RWPE1 (cell line): ENCODE measurements around the gene GOLGA1.

Source experiments
- CTCF ChIA-PET: fragments of 350-600 bp; sonication (Branson Sonifier 250); formaldehyde crosslinking; extraction: SDS; loops from one replicate; lab custom pipeline; 2021; lab: Yijun Ruan, JAX
- POLR2A ChIA-PET: fragments of 400-600 bp; formaldehyde crosslinking; extraction: SDS; loops from one replicate; lab custom pipeline; 2020; ENCODE audit warnings: antibody characterized with exemption; ENCODE audit not compliant: low non-redundant PET; lab: Yijun Ruan, JAX
- DNase-seq: peaks from one replicate; pipeline ENCODE4 v3.0.0; 2012; ENCODE audit warnings: low spot score
- H3K27ac ChIP-seq: fragments of 450-650 bp; 2 replicates; pipeline ENCODE4 v1.5.1; 2017
- TF ChIP-seq, protein P1 (sequence below): fragments of 450-650 bp; conservative IDR thresholded peaks from 2 replicates; pipeline ENCODE4 v1.5.1; 2017; ENCODE audit warnings: low read depth, mild to moderate bottlenecking

GOLGA1 gene

DNA sequence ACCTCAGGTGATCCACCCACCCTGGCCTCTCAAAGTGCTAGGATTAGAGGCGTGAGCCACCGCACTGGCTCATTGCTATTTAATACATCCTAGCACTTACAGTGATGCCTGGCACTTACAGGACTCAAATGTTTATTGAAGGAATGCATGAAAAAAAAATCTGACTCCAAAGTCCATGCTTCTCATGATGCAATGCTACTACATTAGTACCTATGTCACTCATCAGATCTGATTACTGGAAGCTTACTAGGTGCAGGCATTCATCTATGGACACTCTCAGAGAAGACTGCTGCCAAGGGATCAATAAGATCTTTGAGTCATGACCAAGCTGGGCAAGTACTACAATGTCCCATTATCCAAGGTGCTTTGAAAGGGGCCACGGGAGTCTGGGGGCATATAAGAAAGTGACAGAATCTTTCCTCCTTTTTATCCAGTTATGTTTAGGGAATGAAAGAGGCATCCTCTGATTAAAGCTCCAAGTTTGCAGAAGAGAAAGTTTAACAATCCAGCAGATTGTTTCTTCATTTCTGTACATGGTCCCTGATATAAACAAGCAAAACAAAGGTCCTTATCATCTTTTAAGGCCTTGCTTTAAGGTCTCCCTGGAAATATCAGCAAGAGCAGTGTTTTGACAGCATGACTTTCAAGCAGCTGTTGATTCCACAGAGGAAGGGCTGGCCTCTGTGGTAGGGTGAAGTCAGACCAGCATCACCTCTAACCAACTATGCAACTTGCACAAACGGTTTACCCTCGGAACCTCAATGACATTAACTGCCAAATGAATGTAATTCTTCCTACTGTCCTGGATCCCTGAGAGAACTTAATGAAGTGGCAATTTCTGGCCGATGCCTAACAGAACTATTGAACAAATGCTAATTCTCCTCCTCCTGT lies 43.1 kb downstream of the GOLGA1 start:
- H3K27ac ChIP-seq, result no peak overlapping the region
- ChIA-PET CTCF (no interaction called here), POLR2A (no interaction called here)
- TF ChIP-seq, protein P1, sequence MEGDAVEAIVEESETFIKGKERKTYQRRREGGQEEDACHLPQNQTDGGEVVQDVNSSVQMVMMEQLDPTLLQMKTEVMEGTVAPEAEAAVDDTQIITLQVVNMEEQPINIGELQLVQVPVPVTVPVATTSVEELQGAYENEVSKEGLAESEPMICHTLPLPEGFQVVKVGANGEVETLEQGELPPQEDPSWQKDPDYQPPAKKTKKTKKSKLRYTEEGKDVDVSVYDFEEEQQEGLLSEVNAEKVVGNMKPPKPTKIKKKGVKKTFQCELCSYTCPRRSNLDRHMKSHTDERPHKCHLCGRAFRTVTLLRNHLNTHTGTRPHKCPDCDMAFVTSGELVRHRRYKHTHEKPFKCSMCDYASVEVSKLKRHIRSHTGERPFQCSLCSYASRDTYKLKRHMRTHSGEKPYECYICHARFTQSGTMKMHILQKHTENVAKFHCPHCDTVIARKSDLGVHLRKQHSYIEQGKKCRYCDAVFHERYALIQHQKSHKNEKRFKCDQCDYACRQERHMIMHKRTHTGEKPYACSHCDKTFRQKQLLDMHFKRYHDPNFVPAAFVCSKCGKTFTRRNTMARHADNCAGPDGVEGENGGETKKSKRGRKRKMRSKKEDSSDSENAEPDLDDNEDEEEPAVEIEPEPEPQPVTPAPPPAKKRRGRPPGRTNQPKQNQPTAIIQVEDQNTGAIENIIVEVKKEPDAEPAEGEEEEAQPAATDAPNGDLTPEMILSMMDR, result no peak
- no peak for DNase-seq

DNA sequence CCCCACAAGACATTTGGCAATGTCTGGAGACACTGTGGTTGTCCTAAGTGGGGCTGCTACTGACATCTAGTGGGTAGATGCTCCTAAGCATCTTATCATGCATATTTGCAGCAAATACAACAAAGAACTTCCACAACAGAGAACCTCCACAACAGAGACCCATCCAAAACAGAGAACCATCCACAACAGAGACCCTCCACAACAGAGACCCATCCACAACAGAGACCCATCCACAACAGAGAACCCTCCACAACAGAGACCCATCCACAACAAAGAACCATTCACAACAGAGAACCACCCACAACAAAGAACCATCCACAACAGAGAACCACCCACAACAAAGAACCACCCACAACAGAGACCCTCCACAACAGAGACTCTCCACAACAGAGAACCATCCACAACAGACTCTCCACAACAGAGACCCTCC lies 46.1 kb downstream of the GOLGA1 start:
- peak; percentile 48 for DNase-seq
- CTCF ChIA-PET, result interaction anchor here (0.8 to 2.4 kb wide), 5 partner anchors 9 to 120 kb away, joined by 3 to 13 read pairs (median 5); partner anchors contain the start of gene WDR38
- POLR2A ChIA-PET, result no interaction called here
- TF ChIP-seq, protein P1, result peak; percentile 56
- H3K27ac ChIP-seq, result no peak overlapping the region

DNA sequence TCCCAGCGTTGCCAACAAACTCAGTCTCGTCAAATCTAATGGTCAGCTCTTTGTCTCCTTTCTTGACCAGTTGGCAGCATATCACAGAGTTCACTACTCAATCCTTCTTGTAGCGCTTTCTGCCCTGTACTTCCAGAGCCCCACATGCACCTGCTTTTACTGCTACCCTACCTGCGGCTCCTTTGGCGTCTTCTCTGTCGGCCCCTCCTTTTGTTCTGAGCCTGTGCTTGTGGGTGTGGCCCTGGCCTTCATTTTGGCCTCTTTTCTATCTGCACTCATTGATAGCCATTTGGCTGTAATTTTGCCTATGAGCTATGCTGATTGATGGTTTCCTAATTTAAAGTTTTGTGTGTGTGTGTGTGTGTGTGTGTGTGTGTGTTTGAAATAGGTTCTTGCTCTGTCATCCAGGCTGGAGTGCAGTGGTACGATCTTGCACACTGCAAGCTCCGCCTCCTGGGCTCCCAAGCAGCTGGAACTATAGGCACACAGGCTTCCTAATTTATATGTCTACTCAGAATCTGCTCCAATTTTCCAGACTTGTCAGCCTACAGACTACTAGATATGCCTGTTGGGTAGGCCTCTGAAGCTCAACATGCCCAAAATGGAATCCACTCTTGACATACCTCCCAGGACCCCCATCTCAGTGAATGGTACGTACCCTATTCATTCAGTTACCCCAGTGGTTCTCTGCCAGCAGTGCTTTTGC lies 46.7 kb downstream of the GOLGA1 start:
- H3K27ac ChIP-seq, result no peak overlapping the region
- ChIA-PET POLR2A (interaction anchor here (0.6 to 0.7 kb wide), 2 partner anchors 33 to 40 kb away, joined by 3 to 4 read pairs; partner anchors contain the start of genes ARPC5L and RPL35), CTCF (interaction anchor here (0.5 to 2.4 kb wide), 11 partner anchors 9 to 357 kb away, joined by 3 to 13 read pairs (median 4); partner anchors contain the start of gene WDR38)
- DNase-seq, result no peak
- TF ChIP-seq, protein P1, result no peak

DNA sequence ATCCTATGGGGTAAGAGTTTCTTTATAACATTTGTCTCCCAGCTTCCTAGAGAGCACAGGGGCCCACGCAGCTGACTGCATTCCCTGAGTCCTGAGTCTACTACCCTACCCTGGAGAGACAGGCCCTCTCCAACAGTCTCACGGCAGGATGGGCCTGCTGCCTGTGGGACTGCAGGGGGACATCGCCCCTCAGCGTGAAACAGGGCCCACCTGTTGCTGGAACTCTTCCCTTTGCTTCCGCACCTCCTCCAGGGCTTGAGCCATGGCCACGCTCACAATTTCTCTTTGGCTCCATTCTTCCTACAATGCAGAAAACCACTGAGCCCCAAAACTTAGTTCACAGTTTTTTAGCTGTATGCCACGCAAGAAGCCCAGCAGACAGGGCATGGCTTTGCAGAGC lies 50.7 kb downstream of the GOLGA1 start:
- TF ChIP-seq, protein P1, result no peak
- POLR2A ChIA-PET, result no interaction called here
- no peak overlapping the region for H3K27ac ChIP-seq
- CTCF ChIA-PET, result interaction anchor here (1.5 kb wide), 1 partner anchor 37 kb away, joined by 9 read pairs; the partner anchor contains the start of gene WDR38
- no peak for DNase-seq

DNA sequence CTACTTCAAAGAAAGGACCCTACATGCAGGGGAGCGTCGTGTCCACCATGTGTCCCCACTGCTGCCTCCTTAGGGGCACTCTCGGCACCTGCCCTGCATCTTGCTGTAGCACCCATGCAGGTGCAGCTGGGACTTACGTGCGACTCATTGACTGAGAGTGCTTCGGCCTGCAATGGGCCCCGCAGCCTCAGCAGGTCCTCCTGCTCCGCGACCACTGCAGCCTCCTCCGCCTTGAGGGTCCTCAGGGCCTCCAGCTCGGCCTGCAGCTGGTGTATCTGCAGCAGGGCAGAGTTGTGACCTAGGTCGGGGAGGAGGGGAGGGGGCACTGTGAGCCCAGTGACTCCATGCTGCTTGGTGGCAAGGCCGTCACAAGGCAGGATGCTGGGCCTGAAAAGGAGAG lies 51.9 kb downstream of the GOLGA1 start:
- no peak for DNase-seq
- peak overlapping the region; percentile 29; the same call in 1 of the 2 replicates for H3K27ac ChIP-seq
- TF ChIP-seq, protein P1, result no peak
- ChIA-PET CTCF (no interaction called here), POLR2A (interaction anchor here (0.6 kb wide), 1 partner anchor 21 kb away, joined by 6 read pairs; no protein-coding TSS in a partner anchor)

DNA sequence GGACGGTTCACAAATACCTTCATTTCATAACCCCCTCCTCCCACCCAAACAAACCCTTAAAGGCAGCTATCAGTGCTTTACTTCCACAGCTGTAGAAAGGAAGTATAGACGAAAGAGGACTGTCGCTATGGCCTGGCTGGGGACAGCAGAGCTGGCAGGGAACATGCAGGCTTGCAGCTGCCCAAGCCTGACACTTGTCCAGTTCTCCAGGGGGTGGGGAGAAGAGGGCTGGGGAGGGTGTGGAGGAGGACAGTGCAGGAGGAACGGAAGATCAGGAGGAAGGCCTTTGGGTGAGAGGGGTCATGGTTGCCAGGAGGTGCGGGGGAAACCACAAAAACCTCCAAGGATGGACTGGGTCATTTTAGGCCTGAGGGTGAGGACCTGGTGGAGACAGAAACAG lies 53.1 kb downstream of the GOLGA1 start:
- CTCF ChIA-PET, result interaction anchor here (0.5 to 1.4 kb wide), 4 partner anchors 10 to 287 kb away, joined by 3 to 8 read pairs (median 3); partner anchors contain the start of gene WDR38
- TF ChIP-seq, protein P1, result no peak
- POLR2A ChIA-PET, result no interaction called here
- DNase-seq, result no peak
- peak overlapping the region; percentile 29 for H3K27ac ChIP-seq
